Testis (tissue), 3 donors: ENCODE results near the gene HOXA3. TPM values are rescaled to one million over a fixed set of nuclear protein-coding genes. Genes with fewer than 3 reads are reported as not detected.

Experiments used
- DNase-seq: peaks from one replicate; pipeline ENCODE4 v3.0.0-alpha.2; 2019
- H3K27ac ChIP-seq, 2 donors: fragments of 200-600 bp; sonication (generic); one replicate each; pipeline ENCODE4 v1.5.1; 2019
- H3K27me3 ChIP-seq: fragments of 200-600 bp; sonication (generic); one replicate; pipeline ENCODE4 v1.5.1; 2019
- H3K36me3 ChIP-seq: fragments of 200-600 bp; sonication (generic); one replicate; pipeline ENCODE4 v1.5.1; 2017; ENCODE audit warnings: low read depth; ENCODE audit errors: missing control alignments
- H3K4me1 ChIP-seq: fragments of 200-600 bp; sonication (generic); one replicate; pipeline ENCODE4 v1.5.1; 2019
- H3K4me3 ChIP-seq, 2 donors: fragments of 200-600 bp; sonication (generic); one replicate each; pipeline ENCODE4 v1.5.1; 2017 to 2019
- H3K9me3 ChIP-seq: fragments of 200-600 bp; sonication (generic); one replicate; pipeline ENCODE4 v1.5.1; 2017
- CTCF ChIP-seq, 3 experiments: fragments of 450-650 bp in 2 of 3; fragments of 200-600 bp in 1 of 3; sonication (generic) in 1 of 3; IDR thresholded peaks; one replicate each; pipeline ENCODE4 v1.5.1; 2016 to 2019; ENCODE audit warnings: antibody characterized with exemption in 3 of 3, mild to moderate bottlenecking in 2 of 3, moderate library complexity in 1 of 3
- POLR2A ChIP-seq: fragments of 450-650 bp; IDR thresholded peaks from one replicate; pipeline ENCODE4 v1.6.1; 2017; ENCODE audit warnings: antibody characterized with exemption, mild to moderate bottlenecking, moderate library complexity
- WGBS, 2 donors: methylation state at CpG; one replicate each; pipeline ENCODE4 v1.1.5; 2018; 5-methylcytosine and 5-hydroxymethylcytosine counted together
- intact Hi-C: fragments of 100-400 bp; cut with DNase I; formaldehyde crosslinking; loops from one replicate; pipeline ENCODE4 v1.15.1; 2023; ENCODE audit warnings: low total_unique reads
- polyA plus RNA-seq: library from polyadenylated mRNA; stranded (reverse); fragments of 350-450 nt; fragmentation: Illumina TruSeq; extraction: RNeasy Lipid Tissue Mini Kit (QIAGEN cat#74804); gene quantifications from one replicate; pipeline ENCODE4 v1.2.3, GENCODE V29; 2014; ENCODE audit warnings: low read depth, low replicate concordance; ENCODE audit not compliant: insufficient read depth
- total RNA-seq, 2 donors: library from RNA; depleted of rRNA; stranded (reverse); fragments of >200 nt; gene quantifications; one replicate each; pipeline ENCODE4 v1.2.3, GENCODE V29; 2016

HOXA3 gene
- total and polyA plus RNA-seq, 3 donors from 2014 or later = 0.93 to 2.8 (median 2.4) TPM

- WGBS, 2 donors = 40 to 50% methylated on average over 20 of the region's 20 CpGs
- H3K4me1 ChIP-seq = no peaks in the 10 kb centered on the region
- DNase-seq = no peak
- intact Hi-C loops = no loop called here
- H3K27ac ChIP-seq = no peak overlapping the region
- H3K4me3 ChIP-seq = no peak overlapping the region
- no peaks in the 10 kb centered on the region for H3K9me3 ChIP-seq
- TF ChIP-seq POLR2A = no peak
- no peak for TF ChIP-seq CTCF (IDR thresholded peaks at IDR 0.05)
- H3K27me3 ChIP-seq = no peaks in the 10 kb centered on the region
- H3K36me3 ChIP-seq = no peaks in the 10 kb centered on the region
Measured at GRCh38 chr7:27116031-27116961, 36.1 kb downstream of the HOXA3 start.

DNA sequence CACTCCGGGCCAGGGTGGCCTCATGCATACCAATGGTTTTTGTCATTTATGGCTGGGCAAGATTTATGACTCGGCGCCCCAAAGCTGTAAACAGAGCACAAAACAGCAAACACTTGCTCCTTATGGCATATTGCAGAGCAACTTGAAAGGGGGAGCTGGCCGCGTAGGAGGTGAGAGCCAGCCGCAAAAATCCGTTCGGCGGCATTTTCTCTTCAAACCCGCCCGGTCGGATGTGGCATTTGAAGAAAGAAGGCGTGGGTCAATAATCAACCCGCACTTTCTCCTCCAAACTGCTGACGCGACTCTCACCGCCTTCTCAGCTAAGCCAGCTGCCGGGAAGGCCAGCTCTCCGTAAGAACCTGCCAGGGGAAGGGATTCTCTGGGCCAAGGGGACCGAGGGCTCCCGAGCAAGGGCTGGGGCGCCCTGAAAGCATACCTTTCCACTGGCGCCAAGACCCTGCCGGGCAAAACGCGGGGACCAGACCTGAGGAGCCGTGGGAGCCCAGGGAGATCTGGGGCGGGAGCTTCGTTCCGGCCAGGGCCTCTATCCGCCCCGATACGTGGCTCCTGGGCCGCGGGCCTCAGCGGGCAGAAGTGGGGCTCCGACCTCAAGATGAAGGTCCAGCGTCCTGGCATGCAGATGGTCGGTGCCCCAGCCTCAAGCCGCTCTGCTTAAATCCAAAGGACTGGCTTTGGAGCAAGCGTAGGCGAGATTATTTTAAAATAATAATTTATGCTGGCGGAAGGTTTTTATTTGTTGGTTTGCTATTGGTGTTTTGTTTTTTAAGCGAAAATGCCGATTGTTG is 37.0 kb downstream of the HOXA3 start:
- intact Hi-C loops = no loop called here
- 10 to 16% methylated on average over 42 of the region's 45 CpGs for WGBS, 2 donors
- Histone ChIP-seq H3K27ac (no peak overlapping the region), H3K9me3 (no peaks in the 10 kb centered on the region), H3K4me1 (no peaks in the 10 kb centered on the region), H3K27me3 (no peaks in the 10 kb centered on the region), H3K4me3 (no peak overlapping the region), H3K36me3 (no peaks in the 10 kb centered on the region)
- TF ChIP-seq POLR2A = no peak
- no peak for DNase-seq

- no peaks in the 10 kb centered on the region for H3K4me1 ChIP-seq
- intact Hi-C loops = no loop called here
- H3K27me3 ChIP-seq = no peaks in the 10 kb centered on the region
- H3K27ac ChIP-seq = no peak overlapping the region
- no peak overlapping the region for H3K4me3 ChIP-seq
- H3K9me3 ChIP-seq = no peaks in the 10 kb centered on the region
- no peak for DNase-seq
- TF ChIP-seq POLR2A = no peak
- TF ChIP-seq CTCF (IDR thresholded peaks at IDR 0.05) = no peak
- WGBS, 2 donors = 31 to 42% methylated on average over 6 of the region's 6 CpGs
- H3K36me3 ChIP-seq = no peaks in the 10 kb centered on the region
Measured at GRCh38 chr7:27114881-27115220, 37.5 kb downstream of the HOXA3 start.

DNA sequence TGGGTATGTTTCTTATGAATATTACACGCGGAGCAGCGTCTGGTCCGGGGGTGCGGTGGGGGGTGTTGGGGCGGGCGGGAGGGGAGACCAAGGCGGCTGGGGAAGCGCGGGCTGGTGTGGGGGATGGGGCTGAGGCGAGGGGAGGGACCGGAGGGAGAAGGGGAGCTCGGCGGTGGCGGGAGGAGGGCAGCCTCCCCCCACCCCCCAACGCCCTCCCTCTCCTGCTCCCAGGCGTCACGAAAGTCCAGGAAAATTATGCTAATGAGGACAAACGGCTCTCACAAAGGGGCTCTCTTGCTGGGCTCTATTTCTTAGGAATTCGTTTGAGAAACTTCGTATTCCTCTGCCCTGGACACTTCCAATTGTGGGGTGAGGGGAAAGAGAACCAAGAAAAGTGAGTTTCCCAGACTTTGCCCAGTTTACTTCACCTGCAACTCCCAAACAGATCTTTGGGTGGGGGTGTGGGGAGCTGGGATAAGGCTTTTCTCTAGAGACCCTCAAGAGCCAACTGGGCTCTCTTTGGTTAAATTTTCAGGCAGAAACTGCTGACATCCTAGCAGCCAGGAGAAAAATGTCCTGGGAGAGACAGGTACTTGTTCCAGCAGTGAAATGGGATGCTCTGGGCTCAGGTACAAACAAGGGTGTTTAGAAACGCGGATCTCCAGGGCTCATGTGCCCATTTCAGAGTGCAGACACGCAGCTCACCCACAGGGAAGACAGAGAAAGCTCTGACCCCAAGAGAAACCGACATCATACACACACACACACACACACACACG is 38.2 kb downstream of the HOXA3 start:
- DNase-seq = no peak
- Histone ChIP-seq H3K9me3 (no peaks in the 10 kb centered on the region), H3K27me3 (no peaks in the 10 kb centered on the region), H3K27ac (no peak overlapping the region), H3K4me1 (no peaks in the 10 kb centered on the region), H3K36me3 (no peaks in the 10 kb centered on the region), H3K4me3 (peak overlapping the region in 1 of 2 donors; percentile 48)
- intact Hi-C loops = no loop called here
- TF ChIP-seq POLR2A = no peak
- TF ChIP-seq CTCF (IDR thresholded peaks at IDR 0.05) = no peak
- WGBS, 2 donors = 12 to 20% methylated on average over 19 to 26 of the region's 26 CpGs
